HG02943 (cell line): Measurements from ENCODE around the gene OR51E2.

Experiments
- ATAC-seq: cut with Tn5 transposase; IDR thresholded peaks from one replicate; pipeline ENCODE4 v1.9.1; 2021; ENCODE audit warnings: mild to moderate bottlenecking, low read depth, moderate library complexity; ENCODE audit not compliant: unreplicated experiment

The OR51E2 gene

DNA sequence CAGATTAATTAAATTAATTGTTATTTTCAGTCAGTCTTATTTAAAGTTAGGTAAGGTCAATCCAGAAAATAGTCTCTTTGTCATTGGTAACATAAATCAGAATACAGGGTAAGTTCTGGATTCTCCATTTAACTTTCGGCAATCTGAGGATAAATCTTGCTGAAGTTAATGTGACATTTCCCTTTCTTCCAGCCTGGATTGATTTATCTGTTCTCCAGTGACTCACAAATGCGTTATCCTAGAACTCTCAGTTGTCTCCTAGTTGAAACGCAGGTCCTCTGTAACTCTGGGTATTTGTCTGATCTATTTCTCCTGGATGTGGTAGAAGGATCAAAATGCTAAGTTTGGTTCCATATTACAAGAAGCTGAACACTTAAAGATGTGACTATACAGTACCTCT lies 32.9 kb downstream of the OR51E2 start:
- no peak for ATAC-seq

DNA sequence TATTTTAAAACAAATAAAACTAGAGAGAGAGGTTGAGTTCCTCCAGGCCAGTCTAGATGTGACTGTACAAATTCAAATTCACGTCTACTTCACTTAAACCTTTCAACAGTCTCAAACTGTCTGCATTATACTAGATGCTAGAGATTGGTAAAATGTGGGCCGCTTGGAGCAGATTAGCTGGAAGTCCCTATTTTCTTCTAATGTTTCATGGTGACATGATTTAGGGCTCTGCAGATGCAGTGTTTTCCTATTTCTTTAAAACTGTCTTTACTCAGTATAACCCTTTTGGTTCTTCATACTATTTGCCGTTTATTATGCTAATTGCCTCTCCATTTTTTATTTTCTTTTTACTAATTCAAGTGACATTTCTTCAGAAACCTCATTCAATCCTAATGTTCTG lies 33.5 kb downstream of the OR51E2 start:
- no peak for ATAC-seq

DNA sequence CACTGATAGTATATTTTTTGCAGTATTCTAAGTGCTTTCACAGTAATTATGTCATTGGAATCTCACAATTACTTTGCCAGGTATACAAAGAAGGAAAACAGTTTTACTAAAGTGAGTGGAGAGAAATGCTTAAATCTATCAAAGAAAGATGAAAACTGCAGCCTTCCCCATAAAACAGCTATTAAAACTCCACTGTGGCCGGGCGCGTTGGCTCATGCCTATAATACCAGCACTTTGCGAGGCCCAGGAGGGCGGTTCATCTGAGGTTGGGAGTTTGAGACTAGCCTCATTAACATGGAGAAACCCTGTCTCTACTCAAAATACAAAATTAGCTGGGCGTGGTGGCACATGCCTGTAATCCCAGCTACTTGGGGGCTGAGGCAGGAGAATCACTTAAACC lies 34.8 kb downstream of the OR51E2 start:
- ATAC-seq: no peak

DNA sequence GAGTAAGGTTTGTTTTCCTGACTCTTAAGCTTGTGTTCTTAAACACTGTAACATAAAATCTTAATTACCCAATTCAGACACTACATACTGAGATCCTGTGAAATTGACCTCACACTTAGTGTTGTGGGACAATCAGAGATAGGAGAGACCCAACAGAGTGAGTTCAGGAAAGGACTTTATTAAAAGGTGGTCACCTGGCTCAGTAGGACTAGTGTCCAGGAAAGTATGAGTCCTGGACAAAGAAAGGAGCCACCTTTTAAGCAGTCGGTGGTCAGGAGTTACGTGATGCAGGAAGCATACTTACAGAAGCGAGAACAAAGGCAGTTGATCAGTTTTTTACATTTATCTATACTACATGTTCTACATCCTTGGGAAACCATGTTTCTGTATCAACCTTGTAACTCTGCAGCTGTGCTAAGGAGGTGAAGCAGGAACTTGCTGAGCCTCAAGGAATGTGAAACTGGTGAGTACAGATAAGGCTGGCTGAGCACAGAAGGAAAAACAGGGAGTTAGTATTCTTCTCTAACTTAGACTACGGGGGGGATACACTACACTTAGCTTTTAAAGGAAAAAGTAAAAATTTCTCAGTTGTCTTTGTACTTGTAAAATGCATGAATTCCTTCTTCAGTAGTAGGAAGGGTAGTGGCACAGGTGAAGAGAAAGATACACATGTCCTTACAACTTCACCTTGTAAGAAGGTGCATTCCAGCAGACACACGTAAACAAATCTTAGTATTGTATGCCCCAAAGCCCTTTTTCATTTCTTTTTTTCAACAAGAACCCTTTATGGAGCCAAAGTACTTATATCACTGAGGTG lies 38.8 kb downstream of the OR51E2 start:
- ATAC-seq: no peak

DNA sequence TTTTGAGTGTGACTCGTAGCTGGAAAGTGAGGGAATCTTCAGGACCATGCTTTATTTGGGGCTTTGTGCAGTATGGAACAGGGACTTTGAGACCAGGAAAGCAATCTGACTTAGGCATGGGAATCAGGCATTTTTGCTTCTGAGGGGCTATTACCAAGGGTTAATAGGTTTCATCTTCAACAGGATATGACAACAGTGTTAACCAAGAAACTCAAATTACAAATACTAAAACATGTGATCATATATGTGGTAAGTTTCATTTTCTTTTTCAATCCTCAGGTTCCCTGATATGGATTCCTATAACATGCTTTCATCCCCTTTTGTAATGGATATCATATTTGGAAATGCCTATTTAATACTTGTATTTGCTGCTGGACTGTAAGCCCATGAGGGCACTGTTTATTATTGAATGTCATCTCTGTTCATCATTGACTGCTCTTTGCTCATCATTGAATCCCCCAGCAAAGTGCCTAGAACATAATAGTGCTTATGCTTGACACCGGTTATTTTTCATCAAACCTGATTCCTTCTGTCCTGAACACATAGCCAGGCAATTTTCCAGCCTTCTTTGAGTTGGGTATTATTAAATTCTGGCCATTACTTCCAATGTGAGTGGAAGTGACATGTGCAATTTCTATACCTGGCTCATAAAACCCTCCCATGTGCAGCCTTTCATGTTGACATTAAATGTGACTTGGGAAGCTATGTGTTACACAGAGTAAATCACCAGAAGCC lies 42.9 kb downstream of the OR51E2 start:
- no peak for ATAC-seq

DNA sequence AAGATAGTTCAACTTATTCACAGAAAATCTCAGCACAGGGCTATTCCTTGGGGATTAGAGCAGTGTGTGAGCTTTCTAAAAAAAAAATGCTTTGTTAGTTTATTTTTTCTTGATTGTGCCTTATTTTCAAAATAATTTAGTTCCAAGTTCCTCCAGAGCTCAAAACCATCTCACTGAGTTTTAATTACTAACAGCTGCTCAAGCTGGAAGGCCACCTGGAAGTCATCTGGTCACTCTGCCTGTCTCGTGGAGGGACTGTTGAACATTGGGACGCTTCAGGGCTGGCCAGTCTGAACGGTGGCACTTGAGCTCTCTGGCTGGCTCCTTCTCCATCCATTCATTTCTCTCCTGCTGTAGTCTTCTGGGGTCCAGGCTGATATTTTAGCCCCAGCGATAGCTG lies 49.9 kb downstream of the OR51E2 start:
- no peak for ATAC-seq

DNA sequence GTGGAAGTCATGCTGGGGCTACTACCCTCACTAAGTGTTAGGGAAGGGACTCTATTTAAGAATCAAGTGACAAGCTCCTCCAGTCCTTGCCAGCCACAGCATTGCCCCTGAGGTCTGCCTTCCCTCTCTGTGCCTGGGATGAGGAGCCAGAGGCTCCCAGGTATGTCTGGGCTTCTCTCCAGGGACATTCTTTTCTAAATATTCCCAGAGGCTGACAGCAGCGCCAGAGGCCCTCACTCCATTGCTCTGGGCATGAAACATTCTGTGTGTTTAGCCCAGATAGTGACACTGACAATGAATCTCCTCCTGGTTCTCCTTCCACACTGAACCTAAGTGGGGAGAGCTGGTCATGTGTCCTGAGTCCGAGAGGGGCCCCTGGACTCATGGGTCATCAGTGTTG lies 51.7 kb downstream of the OR51E2 start:
- no peak for ATAC-seq

DNA sequence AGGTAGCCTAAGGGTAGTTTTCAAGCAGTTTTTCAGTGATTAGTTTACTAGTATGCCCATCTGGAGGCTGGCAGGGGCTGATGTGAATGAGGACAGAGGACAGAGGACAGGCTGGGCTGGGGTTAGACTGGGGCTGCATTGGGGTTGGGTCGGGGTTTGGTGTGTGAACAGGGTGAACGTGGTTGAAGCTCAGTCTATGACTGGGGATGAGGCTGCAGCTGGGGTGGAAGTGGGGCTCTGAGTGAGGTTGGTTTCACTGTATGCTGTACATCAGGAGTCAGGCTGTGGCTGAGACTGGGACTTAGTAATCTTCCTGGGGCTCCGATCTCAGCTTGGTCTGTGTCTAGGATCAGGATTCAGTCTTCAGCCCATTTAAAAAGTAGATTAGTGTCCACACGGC lies 53.4 kb downstream of the OR51E2 start:
- no peak for ATAC-seq

DNA sequence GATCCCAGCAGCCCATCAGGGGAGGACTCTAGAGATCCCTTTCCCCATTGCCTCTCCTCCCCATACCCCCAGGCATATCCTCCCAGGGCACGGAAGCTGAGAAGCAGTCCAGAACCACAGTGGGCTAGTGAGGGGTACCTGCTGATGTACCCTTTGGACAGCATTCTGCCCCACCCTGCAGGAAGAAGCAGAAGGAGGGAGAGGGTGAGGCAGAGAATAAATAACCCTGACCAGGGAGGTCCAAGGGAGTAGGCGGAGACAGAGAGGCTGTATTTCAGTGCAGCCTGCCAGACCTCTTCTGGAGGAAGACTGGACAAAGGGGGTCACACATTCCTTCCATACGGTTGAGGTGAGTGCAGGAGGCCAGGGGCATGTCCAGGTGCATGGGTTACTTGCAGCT lies 54.0 kb downstream of the OR51E2 start, which contains the start of gene OR51E1:
Gene OR51E1 (plus strand): TSS at position 301 of the 400 bp plus-strand sequence. CDS start 8,545 bp downstream, outside the sequence.
- ATAC-seq: no peak

DNA sequence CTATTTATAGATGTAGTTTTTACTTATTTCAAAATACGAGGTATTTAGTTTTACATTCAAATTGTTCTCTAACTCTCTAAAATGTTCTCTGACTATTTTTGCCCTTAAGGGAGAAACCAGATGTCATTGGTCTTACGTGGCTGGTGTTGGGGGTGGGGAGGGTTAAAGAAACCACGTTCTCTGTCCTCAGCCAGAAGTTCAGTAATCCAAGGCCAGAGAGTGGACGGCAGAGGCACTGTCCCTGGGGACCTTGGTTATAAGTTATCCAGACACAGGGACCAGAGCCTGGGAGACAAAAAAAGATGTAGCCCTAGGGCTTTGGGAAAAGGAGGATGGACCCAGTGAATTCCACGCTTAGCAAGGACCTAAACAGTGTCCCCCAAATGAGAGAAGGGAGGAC lies 54.6 kb downstream of the OR51E2 start:
- ATAC-seq: no peak

DNA sequence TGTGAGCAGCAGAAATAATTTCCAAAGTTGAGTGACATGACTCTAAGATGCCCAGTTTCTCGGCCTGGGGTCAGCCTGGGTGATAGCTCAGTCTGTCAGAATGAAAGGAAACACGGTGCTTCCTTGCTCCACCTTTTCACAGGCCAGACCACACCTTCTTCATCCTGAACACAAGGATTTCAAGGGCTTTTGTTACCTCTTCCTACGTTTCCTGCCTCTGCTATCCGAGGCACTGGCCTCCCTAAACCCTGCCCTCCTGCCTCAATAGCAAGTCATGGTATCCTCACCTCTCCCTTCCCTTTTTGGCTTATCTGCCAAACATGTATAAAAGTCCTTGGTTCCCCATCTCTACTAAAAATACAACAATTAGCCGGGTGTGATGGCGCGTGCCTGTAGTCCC lies 55.6 kb downstream of the OR51E2 start:
- no peak for ATAC-seq

DNA sequence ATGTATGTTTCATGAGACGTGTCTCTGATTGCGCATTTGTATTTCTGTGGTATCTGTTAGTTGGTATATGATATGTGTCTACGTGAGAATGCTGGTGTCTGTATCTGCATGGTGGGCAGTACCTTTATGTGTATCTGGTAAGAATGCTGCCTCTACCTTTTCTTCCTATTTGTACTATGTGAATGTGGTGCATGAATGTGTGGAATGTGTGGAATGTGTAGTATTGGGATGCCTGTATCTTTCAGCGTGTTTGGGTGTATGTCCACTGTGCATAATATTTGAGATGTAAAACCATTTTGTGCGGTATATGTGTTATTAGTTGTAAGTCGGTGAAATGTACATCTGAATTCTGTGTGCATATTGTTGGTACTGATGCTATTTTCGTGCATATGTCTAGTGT lies 56.2 kb downstream of the OR51E2 start:
- no peak for ATAC-seq

DNA sequence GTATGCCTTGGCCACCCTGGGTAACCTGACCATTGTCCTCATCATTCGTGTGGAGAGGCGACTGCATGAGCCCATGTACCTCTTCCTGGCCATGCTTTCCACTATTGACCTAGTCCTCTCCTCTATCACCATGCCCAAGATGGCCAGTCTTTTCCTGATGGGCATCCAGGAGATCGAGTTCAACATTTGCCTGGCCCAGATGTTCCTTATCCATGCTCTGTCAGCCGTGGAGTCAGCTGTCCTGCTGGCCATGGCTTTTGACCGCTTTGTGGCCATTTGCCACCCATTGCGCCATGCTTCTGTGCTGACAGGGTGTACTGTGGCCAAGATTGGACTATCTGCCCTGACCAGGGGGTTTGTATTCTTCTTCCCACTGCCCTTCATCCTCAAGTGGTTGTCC lies 57.7 kb downstream of the OR51E2 start:
- no peak for ATAC-seq

DNA sequence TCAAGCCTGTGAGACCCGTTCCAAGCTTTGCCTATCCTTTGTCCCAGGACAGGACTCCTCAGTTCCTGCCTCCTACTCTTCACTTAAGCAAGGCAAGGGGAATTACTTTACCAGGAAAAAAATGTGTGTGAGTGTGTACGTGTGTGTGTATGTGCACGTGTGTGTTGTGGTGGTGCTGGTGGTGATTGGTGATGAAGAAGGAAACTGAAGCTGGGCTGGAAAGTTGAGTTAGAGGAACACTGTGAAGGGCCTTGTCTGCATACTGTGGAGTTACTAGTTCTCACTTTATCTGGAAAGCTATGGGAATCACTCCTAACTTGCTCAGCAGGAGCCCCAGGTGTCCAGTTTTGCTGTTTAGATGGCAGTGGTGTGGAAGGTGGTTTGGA lies 60.0 kb downstream of the OR51E2 start:
- ATAC-seq: no peak

DNA sequence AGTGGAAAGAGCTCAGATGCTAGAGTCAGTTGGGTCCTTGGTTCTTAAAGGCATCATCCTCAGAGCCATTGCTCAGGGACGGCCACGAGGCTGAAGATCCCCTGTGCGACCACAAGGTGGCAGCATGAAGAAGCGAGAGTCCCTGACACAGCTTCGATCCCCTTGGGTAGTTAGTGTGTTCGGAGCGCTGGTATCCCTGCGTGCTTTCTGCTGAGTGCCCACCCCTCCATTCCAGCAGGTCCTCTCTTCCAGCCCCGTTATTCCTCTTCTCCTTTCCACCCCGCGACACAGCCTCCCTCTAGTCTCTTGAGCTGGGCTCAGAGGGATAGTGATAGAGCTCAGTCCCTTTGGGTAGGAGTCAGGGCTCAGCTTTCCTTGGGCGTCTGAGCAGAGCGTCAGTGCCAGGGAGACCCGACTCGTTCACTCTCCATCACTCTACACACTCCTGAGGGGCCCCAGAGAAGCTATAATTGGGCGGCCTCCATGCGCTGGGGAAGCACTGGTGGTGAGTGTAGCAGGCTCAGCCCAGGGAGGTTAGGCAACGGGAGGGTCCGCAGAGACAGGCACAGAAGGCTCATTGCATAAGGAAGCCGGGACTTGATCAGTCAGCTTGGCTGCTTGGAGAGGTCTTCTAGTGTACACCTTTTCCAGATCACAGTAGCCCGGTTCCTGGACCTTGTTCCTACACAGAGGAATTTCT lies 60.5 kb downstream of the OR51E2 start, which contains the start of gene OR51D1:
Gene OR51D1 (plus strand): TSS at position 516 of the 700 bp plus-strand sequence. CDS start 2,314 bp downstream, outside the sequence.
- peak; percentile 92 for ATAC-seq

DNA sequence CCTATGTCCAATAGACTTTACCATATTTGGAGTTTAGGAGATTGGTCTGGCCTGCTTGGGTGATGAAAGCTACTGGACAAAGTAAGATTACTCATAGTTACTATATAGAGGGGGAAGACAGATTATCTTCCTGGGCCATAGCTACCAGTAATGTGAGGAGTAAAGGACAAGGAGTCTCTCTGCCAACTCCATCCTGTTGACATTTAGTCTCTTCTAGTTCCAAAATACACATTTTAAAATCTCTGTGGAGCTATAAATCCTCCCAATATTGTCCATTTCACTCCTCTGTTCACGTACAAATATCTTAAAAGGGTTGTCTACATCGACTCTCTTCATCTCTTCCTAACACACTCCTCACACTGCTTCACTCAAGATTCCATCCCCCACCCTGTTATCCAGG lies 61.5 kb downstream of the OR51E2 start:
- no peak for ATAC-seq
